Adipose tissue (tissue), 3 donors: Measurements from ENCODE around the gene TOM1. TPM values are rescaled to one million over a fixed set of nuclear protein-coding genes. Genes with fewer than 3 reads are reported as not detected.

Source experiments
- H3K27ac ChIP-seq: one replicate; pipeline ENCODE4 v1.5.1; 2013; ENCODE audit warnings: low read depth, low read length
- WGBS, 3 donors: extraction: QIAGEN DNeasy Blood & Tissue Kit; methylation state at CpG; one replicate each; pipeline ENCODE4 v1.1.7; 2013; 5-methylcytosine and 5-hydroxymethylcytosine counted together
- polyA plus RNA-seq, 3 donors: library from polyadenylated mRNA; stranded (reverse); fragments of 200-250 nt; gene quantifications; one replicate each; pipeline ENCODE4 v1.2.3, GENCODE V29; 2013
- donor health status: healthy with polysubstance abuse.
- donor health status: Bipolar disorder and iron deficiency.
- donor health status: healthy.

The TOM1 gene
- polyA plus RNA-seq, 3 donors = 22.7 to 66.6 (median 40.2) TPM

DNA sequence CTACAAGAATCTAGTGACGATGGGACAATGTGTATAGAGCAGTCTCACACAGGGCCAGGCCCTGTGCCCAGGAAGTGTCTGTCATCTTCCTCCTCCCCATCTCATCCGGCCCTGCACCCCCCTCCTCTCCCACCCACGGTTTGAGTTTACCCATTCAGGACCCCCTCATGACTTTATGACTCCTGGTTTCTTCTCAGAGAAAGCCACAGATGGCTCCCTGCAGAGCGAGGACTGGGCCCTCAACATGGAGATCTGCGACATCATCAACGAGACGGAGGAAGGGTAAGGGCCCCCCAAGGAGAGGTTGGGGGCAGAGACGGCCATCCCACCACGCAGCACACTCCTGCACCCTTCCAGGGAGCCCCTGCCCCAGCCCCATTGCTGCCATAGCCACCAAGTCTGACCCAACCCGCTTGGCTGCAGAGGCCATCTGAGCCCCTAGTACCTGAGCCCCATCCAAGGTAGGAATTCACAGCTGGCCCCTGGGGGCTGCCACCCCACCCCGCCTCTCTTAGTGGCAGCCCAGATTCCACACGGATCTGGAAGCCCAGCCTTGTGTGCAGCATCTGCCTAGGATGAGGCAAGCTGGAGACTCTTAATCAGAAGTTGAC is 18.1 kb downstream of the TOM1 start:
- no peak overlapping the region for H3K27ac ChIP-seq
- 82 to 90% (median 85%) methylated on average over 12 of the region's 12 CpGs for WGBS, 3 donors

GRCh38 chr22:35318346-35319215 is 18.9 kb downstream of the TOM1 start:
- H3K27ac ChIP-seq = no peak overlapping the region
- 90 to 92% (median 91%) methylated on average over 24 of the region's 24 CpGs for WGBS, 3 donors

DNA sequence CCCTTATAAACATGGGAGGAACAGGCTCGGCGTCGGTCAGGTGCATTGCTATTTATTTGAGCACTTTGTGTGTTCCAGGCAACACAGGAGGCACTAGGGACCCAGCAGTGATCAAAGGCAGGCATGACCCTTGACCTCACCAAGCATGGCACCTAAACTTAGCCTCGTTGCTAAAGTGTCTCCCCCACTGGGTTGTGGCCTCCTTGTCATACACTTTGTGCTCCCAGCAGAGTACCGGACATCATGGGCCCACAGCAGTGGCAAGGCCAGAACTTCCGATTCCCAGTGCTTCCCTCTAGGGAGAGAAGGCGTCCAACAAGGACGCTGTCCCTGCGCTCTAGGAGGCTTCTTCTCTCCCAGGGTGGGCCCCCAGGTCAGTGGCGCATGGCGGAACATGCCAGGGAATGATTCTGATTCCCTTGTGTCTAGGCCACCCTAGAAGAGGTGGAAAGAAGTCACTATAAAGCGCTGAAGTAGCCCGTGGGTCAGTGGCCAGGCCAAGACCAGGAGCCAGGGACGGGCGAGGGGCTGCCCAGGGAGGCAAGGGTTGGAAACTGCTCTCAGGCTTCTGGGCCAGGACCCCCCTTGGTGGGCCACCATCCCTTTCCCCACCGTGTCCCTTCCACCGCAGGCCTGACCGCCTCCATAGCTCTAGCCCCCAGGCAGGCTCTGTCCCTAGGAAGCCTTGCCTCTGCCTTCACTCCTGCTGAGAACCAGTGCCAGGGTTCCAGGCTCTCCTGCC is 19.7 kb downstream of the TOM1 start:
- H3K27ac ChIP-seq = no peak overlapping the region
- WGBS, 3 donors = 87 to 93% (median 93%) methylated on average over 18 of the region's 18 CpGs

DNA sequence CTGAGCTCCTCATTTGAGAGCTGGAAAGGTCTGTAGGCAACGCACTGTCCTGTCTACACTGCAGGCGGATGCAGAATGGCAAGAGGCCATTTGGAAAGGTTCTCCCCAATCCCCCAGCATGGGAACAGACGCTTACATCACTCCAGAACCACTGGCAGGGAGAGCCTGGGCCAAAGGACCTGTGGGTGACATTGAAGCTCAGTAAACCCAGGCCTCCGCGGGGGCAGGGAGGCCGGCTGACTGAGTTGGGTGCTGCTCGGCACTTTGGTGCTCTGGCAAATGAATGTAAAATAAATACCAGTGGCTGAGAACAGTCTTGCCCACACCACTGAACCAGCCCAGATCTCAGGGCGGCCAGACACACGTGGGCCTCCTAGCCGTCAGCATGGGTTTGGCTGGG is 22.4 kb downstream of the TOM1 start:
- H3K27ac ChIP-seq = no peak overlapping the region
- 83 to 92% (median 92%) methylated on average over 10 of the region's 10 CpGs for WGBS, 3 donors

DNA sequence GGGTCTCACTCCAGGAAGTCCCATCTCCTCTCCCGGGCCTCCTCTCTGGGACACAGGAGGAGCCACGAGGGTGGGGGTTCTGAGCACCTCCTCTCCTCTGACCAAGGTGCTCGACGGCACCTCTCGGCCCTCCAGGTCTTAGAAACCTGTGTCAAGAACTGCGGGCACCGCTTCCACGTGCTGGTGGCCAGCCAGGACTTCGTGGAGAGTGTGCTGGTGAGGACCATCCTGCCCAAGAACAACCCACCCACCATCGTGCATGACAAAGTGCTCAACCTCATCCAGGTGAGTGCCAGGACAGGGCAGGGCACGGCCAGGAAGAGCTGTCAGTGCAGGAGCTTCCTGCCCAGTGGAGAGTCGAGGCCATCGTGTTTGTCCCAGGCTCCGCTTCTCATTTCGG is 23.2 kb downstream of the TOM1 start:
- 88 to 92% (median 89%) methylated on average over 15 of the region's 15 CpGs for WGBS, 3 donors
- H3K27ac ChIP-seq = no peak overlapping the region

DNA sequence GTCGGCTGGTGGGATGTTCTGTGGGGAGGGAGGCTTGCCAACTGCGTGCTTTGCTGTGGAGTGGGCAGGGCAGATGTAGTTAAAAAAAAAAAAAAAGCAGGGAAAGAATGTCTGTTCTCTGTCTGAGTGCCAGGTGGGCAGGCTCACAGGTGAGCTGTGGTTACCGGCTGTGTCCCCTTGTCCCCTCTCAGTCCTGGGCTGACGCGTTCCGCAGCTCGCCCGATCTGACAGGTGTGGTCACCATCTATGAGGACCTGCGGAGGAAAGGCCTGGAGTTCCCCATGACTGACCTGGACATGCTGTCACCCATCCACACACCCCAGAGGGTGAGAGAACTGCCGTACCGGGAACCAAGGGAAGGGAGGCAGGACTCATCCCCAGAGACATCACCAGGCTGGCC is 23.6 kb downstream of the TOM1 start:
- H3K27ac ChIP-seq = no peak overlapping the region
- WGBS, 3 donors = 92 to 99% (median 96%) methylated on average over 11 of the region's 11 CpGs

DNA sequence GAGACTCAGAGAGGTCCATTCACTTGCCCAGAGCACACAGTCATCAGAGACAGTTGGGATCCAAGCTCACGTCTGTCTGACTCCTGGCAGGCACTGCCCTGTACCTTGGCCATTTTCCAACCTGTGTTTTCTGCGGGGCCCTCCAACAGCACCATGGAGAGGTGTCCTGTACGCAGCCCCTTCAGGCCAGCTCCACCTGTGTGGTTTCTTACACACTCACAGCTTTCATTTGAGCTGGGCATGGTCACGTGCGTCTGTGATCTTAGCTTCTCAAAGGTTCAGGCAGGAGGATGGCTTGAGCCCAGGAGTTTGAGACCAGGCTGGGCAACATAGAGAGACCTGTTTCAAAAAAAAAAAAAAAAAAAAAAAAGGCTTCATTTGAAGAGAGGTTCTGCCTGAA is 24.4 kb downstream of the TOM1 start:
- 80 to 86% (median 86%) methylated on average over 5 of the region's 5 CpGs for WGBS, 3 donors
- H3K27ac ChIP-seq = no peak overlapping the region

DNA sequence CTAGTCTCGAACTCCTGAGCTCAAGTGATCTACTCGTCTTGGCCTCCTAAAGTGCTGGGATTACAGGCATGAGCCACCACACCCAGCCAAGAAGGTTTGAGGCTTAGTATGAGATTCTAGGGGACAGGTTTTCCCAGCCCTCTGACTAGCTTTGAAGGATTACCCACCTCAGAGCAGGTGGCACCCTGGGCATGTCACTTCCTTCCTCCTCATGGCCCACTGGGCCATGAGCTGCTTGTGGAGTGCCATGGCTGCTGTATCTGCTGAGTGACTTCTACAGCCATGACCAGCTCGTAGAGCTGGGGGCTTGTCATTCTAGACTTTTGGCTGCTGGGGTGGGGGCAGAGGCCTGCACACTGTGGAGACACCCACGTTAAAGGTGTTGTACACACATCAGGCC is 25.1 kb downstream of the TOM1 start:
- H3K27ac ChIP-seq = no peak overlapping the region
- 89 to 90% (median 90%) methylated on average over 4 of the region's 4 CpGs for WGBS, 3 donors

- H3K27ac ChIP-seq = no peak overlapping the region
- WGBS, 3 donors = 90 to 92% (median 92%) methylated on average over 5 of the region's 5 CpGs
These were observed 25.5 kb downstream of the TOM1 start for GRCh38 chr22:35325209-35325608.

GRCh38 chr22:35326854-35327562 is 27.3 kb downstream of the TOM1 start:
- 94 to 96% (median 95%) methylated on average over 17 of the region's 17 CpGs for WGBS, 3 donors
- no peak overlapping the region for H3K27ac ChIP-seq

DNA sequence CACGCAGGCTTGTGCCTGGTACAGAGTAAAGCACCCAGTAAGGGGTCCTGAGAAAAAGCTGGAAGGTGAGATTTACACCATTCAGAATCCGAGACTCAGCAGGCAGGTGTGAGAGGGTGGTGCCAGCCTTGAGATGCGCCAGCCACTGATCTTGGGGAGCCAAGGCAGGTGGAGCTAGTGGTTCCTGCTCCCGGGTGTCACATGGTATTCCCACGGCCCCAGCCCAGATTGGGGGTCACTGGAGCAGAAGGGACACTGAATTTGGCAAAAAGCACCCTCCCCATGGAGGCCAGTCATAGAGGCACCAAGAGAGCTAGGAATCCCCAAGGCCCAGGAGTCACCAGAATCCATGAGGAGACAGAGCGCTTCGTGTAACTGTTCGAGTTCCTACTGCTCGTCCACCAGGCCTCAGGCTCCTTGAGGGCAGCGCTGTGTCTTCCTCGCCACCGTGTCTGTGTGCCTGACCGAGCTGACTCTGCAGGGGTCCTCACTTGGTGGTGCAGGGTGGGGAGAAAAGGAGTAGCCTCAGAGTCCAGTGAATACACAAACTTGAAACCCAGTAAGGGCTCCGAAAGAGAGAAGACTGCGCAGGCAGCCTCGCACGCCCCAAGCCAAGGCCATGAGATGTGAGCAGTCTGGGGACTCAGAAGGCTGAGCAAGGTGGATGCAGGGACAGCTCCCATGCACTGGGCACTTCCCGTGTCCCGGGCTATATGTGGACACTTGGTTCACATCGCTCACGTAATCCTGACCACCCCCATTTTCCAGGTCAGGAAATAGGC is 28.2 kb downstream of the TOM1 start:
- H3K27ac ChIP-seq = no peak overlapping the region
- 89% methylated on average over 21 of the region's 21 CpGs for WGBS, 3 donors

- H3K27ac ChIP-seq = no peak overlapping the region
- WGBS, 3 donors = 35 to 70% (median 69%) methylated on average over 15 of the region's 15 CpGs
These were observed 28.8 kb downstream of the TOM1 start for GRCh38 chr22:35328472-35328885.

DNA sequence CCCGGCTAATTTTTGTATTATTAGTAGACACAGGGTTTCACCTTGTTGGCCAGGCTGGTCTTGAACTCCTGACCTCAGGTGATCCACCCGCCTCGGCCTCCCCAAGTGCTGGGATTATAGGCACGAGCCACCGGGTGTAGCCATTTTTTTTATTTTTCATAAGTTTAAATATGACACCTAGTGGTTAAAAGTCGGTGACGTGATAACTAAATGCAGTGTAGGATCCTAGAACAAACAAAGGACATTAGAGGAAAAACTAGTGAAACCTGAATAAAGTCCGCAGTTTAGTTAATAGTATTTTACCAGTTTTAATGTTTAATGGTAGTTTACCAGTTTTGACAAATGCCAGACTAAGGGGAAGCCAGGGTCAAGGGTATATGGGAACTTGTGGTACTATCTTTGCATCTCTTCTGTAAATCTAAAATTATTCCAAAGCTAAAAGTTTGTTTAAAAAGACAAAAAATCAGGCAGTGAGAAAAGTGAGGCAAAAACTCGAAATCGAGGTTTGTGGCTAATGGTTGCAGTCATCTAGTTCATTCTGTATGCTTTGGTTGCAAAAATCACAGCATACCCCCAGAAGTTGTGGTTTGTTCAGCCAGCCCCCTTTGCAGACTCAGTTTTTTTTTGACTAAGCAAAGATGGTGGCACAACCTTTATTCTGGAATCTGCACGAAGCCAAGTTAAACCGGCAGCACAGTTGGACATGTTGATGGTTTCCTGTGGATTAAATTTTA is 29.6 kb downstream of the TOM1 start:
- H3K27ac ChIP-seq = no peak overlapping the region

DNA sequence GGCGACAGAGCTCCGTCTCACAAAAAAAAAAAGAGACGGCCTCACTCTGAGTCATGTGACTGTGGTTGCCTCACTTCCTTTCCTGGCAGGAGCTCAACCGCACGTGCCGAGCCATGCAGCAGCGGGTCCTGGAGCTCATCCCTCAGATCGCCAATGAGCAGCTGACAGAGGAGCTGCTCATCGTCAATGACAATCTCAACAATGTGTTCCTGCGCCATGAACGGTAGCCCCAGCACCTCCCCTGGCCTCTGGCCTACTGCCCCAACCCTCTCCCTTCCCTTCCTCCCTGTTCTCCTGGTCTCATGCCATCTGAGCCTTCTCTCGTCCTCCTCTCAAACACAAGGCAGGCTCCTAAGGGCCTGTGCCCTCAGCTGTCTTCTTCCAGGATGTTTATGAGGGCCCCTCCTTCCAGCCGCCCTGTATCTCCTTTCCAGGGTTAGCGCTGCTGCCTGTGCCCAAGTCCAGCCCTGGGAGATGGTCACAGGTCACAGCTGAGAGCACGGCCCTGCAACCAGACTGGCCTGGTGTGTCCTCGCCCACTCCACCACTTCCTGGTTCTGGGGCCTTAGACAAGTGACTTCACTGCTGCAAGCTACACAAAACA is 30.7 kb downstream of the TOM1 start:
- WGBS, 3 donors = 20 to 74% (median 20%) methylated on average over 16 of the region's 16 CpGs
- H3K27ac ChIP-seq = peak overlapping the region; percentile 10

More for the DNA sequence above, 29.6 kb downstream of the TOM1 start:
- WGBS, 3 donors = 68 to 77% (median 73%) methylated on average over 12 of the region's 12 CpGs

- H3K27ac ChIP-seq = no peak overlapping the region
- WGBS, 3 donors = 83 to 87% (median 86%) methylated on average over 6 of the region's 6 CpGs
These were observed 32.6 kb downstream of the TOM1 start for GRCh38 chr22:35332278-35332677.

GRCh38 chr22:35333220-35333619 is 33.5 kb downstream of the TOM1 start:
- no peak overlapping the region for H3K27ac ChIP-seq
- 92 to 97% (median 93%) methylated on average over 7 of the region's 7 CpGs for WGBS, 3 donors

DNA sequence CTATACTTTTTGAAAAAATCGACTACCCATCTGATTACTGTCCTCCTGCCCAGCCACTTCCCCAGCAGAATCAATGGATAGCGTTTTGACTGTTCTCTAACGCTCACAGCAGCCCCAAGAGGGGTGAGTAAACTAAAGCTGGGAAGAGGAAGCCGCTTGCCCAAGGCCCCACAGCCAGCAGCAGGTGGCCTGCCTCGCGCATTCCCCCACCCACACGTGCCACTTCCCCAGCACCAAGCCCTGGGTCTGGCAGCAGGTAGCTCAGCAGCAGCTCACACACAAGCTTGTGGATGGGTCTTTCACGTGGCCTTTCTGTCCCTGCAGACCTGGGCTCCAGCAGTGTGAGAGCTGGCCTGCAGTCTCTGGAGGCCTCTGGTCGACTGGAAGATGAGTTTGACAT is 34.3 kb downstream of the TOM1 start:
- WGBS, 3 donors = 48 to 67% (median 54%) methylated on average over 9 of the region's 9 CpGs
- no peak overlapping the region for H3K27ac ChIP-seq
